Lung microvascular endothelial cell (primary cell): ENCODE results near the gene LRRC41. TPM values are rescaled to one million over a fixed set of nuclear protein-coding genes. Genes with fewer than 3 reads are reported as not detected.
A peak's percentile ranks its signal among the peaks of the same experiment; 100 is the strongest.
"Not testable (repeated sequence)": the region's sequence is repeated elsewhere in the genome, so short reads cannot be mapped to it uniquely, and the experiment has no call there.

ENCODE experiments used
- DNase-seq, 2 donors: peaks; one replicate each; pipeline versions ENCODE4 v3.0.0 to v3.0.0-alpha.2; 2010; ENCODE audit warnings: low read depth in 2 of 2
- total RNA-seq: library from RNA; depleted of rRNA; stranded (reverse); fragments of >200 nt; gene quantifications from 2 replicates; pipeline ENCODE4 v1.2.1, GENCODE V29; 2014

The LRRC41 gene
- total RNA-seq, 1 donor from 2014 or later, result 45.0 TPM

DNA sequence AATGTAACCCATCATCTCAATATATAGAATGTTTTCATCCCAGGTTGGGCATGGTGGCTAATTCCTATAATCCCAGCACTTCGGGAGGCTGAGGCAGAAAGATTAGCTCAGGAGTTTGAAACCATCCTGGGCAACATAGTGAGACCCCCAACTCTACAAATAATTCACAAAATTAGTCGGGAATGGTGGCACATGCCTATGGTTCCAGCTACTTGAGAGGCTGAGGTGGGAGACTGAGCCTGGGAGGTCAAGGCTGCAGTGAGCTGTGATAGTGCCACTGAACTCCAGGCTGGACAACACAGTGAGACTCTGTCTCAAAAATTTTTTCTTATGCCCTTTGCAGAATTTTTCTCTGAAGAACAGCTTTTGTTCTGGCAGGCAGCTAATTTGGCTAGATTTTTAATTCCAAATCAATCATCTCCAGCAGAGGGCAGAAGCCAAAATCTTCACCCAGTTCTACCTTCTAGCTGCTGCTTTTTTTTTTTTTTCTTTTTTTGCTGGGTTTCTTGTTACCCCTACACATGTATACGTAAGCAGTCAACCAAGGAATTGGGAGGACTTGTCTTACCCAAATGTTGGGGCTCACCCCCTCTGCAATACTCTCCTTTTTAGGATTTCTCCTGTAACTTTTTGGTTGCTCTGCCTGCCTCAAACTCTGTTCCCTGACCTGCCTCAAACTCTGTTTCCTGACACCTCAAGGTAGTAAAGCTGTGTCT is 58.6 kb downstream of the LRRC41 start:
- peak; percentile 27 to 33 for DNase-seq

- not testable (repeated sequence) for DNase-seq
These were observed 59.6 kb downstream of the LRRC41 start for GRCh38 chr1:46243831-46244230.

DNA sequence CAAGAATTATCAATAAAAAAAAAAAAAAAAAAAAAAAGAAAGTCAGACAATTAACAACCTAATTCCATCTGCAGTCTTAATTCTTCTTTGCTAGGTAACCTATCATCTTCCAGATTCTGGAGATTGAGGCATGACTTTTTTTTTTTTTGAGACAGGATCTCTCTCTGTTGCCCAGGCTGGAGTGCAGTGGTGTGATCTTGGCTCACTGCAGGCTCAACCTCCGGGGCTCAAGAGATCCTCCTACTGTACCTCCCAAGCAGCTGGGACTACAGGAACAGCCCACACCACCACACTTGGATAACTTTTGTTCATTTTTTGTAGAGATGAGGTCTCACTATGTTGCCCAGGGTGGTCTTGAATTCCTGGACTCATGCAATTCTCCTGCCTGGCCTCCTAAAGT is 60.5 kb downstream of the LRRC41 start:
- no peak for DNase-seq

DNA sequence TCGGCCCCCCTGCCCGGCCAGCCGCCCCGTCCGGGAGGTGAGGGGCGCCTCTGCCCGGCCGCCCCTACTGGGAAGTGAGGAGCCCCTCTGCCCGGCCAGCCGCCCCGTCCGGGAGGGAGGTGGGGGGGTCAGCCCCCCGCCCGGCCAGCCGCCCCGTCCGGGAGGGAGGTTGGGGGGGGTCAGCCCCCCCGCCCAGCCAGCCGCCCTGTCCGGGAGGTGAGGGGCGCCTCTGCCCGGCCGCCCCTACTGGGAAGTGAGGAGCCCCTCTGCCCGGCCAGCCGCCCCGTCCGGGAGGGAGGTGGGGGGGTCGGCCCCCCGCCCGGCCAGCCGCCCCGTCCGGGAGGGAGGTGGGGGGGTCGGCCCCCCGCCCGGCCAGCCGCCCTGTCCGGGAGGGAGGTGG is 61.7 kb downstream of the LRRC41 start:
- DNase-seq, result not testable (repeated sequence)

DNA sequence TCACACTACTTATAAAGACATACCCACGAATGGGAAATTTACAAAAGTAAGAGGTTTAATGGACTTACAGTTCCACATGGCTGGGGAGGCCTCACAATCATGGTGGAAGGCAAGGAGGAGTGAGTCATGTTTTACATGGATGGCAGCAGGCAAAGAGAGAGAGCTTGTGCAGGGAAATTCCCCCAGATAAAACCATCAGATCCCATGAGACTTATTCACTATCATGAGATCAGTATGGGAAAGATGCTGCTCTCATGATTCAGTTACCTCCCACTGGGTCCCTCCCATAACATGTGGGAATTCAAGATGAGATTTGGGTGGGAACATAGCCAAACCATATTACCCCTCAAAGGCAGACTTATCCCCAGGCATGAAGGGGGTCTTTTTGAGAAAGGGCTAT is 64.6 kb downstream of the LRRC41 start:
- DNase-seq, result not testable (repeated sequence)

DNA sequence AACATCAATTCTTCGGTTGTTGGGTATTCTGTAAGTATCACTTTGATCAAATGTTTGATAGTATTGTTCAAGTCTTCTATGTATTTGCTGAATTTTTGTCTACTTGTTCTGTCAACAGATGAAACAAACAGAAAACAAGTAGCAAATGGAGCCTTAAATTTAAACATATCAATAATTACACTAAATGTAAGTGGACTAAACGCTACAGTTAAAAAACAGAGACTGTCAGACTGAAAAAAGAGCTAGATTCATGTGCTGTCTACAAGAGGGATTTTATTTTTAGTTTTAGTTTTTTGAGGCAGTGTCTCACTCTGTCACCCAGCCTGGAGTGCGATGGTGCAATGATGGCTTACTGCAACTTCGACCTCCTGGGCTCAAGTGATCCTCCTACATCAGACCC is 66.5 kb downstream of the LRRC41 start:
- no peak for DNase-seq

DNA sequence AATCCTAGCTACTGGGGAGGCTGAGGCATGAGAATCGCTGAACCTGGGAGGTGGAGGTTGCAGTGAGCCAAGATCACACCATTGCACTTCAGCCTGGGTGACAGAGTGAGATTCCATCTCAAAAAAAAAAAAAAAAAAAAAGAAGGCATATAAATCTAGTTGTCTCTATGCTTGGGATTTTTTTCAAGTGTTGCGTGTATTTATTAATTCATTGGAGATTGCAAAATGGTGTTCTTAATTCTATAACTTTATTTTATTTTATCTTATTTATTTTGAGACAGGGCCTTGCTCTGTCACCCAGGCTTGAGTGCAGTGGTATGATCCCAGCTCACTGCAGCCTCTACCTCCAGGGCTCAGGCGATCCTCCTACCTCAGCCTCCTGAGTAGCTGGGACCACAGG is 72.2 kb downstream of the LRRC41 start:
- DNase-seq, result not testable (repeated sequence)

Other genes with a start within 250 kb of the LRRC41 start
- gene PIK3R3, start 171.0 kb downstream of the LRRC41 start, total RNA-seq, result 11.7 and 16.6 TPM in 2 replicates
- gene TSPAN1, start 128.5 kb downstream of the LRRC41 start, total RNA-seq, result 0.22 TPM in 1 of 2 replicates, not detected in the other
- not detected in 2 replicates for gene P3R3URF, start 127.1 kb downstream of the LRRC41 start, total RNA-seq
- gene POMGNT1, start 105.2 kb downstream of the LRRC41 start, total RNA-seq, result 24.6 and 40.5 TPM in 2 replicates
- 0.60 and 1.3 TPM in 2 replicates for gene LURAP1, start 100.3 kb downstream of the LRRC41 start, total RNA-seq
- 0.79 and 2.2 TPM in 2 replicates for gene RAD54L, start 55.9 kb downstream of the LRRC41 start, total RNA-seq
- gene UQCRH, start 82 bp upstream of the LRRC41 start, total RNA-seq, result 274 and 399 TPM in 2 replicates
- 12.2 and 16.3 TPM in 2 replicates for gene NSUN4, start 37.2 kb upstream of the LRRC41 start, total RNA-seq
- 0.44 and 1.6 TPM in 2 replicates for gene FAAH, start 90.7 kb upstream of the LRRC41 start, total RNA-seq
- gene DMBX1, start 186.2 kb upstream of the LRRC41 start, total RNA-seq, result not detected in 2 replicates
- not detected in 2 replicates for gene KNCN, start 248.0 kb upstream of the LRRC41 start, total RNA-seq